Uterus (tissue), 4 donors: ENCODE results near the gene MR1. TPM values are rescaled to one million over a fixed set of nuclear protein-coding genes. Genes with fewer than 3 reads are reported as not detected.
A peak's percentile ranks its signal among the peaks of the same experiment; 100 is the strongest.

Experiments
- DNase-seq, 2 donors: peaks; one replicate each; pipeline ENCODE4 v3.0.0-alpha.2; 2019 to 2020
- H3K27ac ChIP-seq, 2 donors: fragments of 200-600 bp; sonication (generic); 1 replicate in 1 of 2; 2 replicates in 1 of 2; pipeline ENCODE4 v1.5.1; 2016 to 2018
- H3K27me3 ChIP-seq, 2 donors: fragments of 200-600 bp; sonication (generic); one replicate each; pipeline ENCODE4 v1.5.1; 2018 to 2019; ENCODE audit warnings: control low read depth in 1 of 2
- H3K36me3 ChIP-seq, 2 donors: fragments of 200-600 bp; sonication (generic); one replicate each; pipeline ENCODE4 v1.5.1; 2019; ENCODE audit warnings: control low read depth in 1 of 2
- H3K4me1 ChIP-seq, 2 donors: fragments of 200-600 bp; sonication (generic); one replicate each; pipeline ENCODE4 v1.5.1; 2018 to 2019; ENCODE audit warnings: control low read depth in 1 of 2
- H3K4me3 ChIP-seq, 2 donors: fragments of 200-600 bp; sonication (generic); 1 replicate in 1 of 2; 2 replicates in 1 of 2; pipeline ENCODE4 v1.5.1; 2018 to 2019; ENCODE audit warnings: mild to moderate bottlenecking in 1 of 2
- H3K9me3 ChIP-seq, 2 donors: fragments of 200-600 bp; sonication (generic); one replicate each; pipeline ENCODE4 v1.5.1; 2019; ENCODE audit warnings: control low read depth in 1 of 2
- CTCF ChIP-seq, 4 experiments: fragments of 200-600 bp in 2 of 4; fragments of 450-650 bp in 2 of 4; sonication (generic) in 2 of 4; IDR thresholded peaks; one replicate each; pipeline ENCODE4 v1.5.1; 2016 to 2019; ENCODE audit warnings: antibody characterized with exemption in 4 of 4, mild to moderate bottlenecking in 2 of 4, moderate library complexity in 1 of 4
- POLR2A ChIP-seq, 2 donors: fragments of 450-650 bp; IDR thresholded peaks; one replicate each; pipeline ENCODE4 v1.6.1; 2016; ENCODE audit warnings: antibody characterized with exemption in 2 of 2, mild to moderate bottlenecking in 1 of 2, moderate library complexity in 1 of 2
- intact Hi-C: fragments of 100-400 bp; cut with DNase I; formaldehyde crosslinking; loops from one replicate; pipeline ENCODE4 v1.15.1; 2023; ENCODE audit warnings: low total_unique reads
- total RNA-seq, 4 donors: library from RNA; depleted of rRNA in 3 of 4; stranded (reverse); fragments of >200 nt in 3 of 4; gene quantifications; one replicate each; pipeline versions ENCODE4 v1.1.0 to v1.2.4, GENCODE V29; 2014 to 2023
- donor health status: DM: yes; HTN: yes; CAD: no.

The MR1 gene
- total RNA-seq, 4 donors from 2014 or later, result 13.8 to 29.7 (median 16.2) TPM

- no peaks in the 10 kb centered on the region for H3K36me3 ChIP-seq
- DNase-seq, result peak; percentile 96
- TF ChIP-seq POLR2A (IDR thresholded peaks at IDR 0.05) (peak; percentile 71 to 90), CTCF (IDR thresholded peaks at IDR 0.05) (no peak)
- H3K9me3 ChIP-seq, result no peaks in the 10 kb centered on the region
- H3K27ac ChIP-seq, result peak overlapping the region; percentile 91 to 98
- intact Hi-C loops, result no loop called here
- H3K4me1 ChIP-seq, result no peaks in the 10 kb centered on the region
- no peaks in the 10 kb centered on the region for H3K27me3 ChIP-seq
- peak overlapping the region; percentile 57 to 69 for H3K4me3 ChIP-seq
These were observed 71.6 kb downstream of the MR1 start for GRCh38 chr1:181105134-181106021.

GRCh38 chr1:181106022-181106312 lies 72.2 kb downstream of the MR1 start:
- Histone ChIP-seq H3K4me3 (peak overlapping the region in 1 of 2 donors; percentile 42), H3K9me3 (no peaks in the 10 kb centered on the region), H3K27me3 (no peaks in the 10 kb centered on the region), H3K27ac (peak overlapping the region; percentile 91 to 98), H3K4me1 (no peaks in the 10 kb centered on the region), H3K36me3 (no peaks in the 10 kb centered on the region)
- no peak for TF ChIP-seq POLR2A (IDR thresholded peaks at IDR 0.05)
- TF ChIP-seq CTCF (IDR thresholded peaks at IDR 0.05), result no peak
- intact Hi-C loops, result no loop called here
- no peak for DNase-seq

GRCh38 chr1:181106479-181106878 lies 72.7 kb downstream of the MR1 start:
- intact Hi-C loops, result no loop called here
- no peak overlapping the region for H3K4me3 ChIP-seq
- no peak for TF ChIP-seq CTCF (IDR thresholded peaks at IDR 0.05)
- no peak for TF ChIP-seq POLR2A (IDR thresholded peaks at IDR 0.05)

GRCh38 chr1:181107711-181108110 lies 73.9 kb downstream of the MR1 start:
- Histone ChIP-seq H3K36me3 (no peaks in the 10 kb centered on the region), H3K4me3 (no peak overlapping the region), H3K4me1 (peaks cover 6 to 7% of the 10 kb centered on the region in 2 donors), H3K27ac (peak overlapping the region; percentile 91 to 98), H3K9me3 (no peaks in the 10 kb centered on the region), H3K27me3 (no peaks in the 10 kb centered on the region)
- no peak for DNase-seq
- no peak for TF ChIP-seq CTCF (IDR thresholded peaks at IDR 0.05)
- intact Hi-C loops, result no loop called here

More at GRCh38 chr1:181106479-181106878, 72.7 kb downstream of the MR1 start:
- no peaks in the 10 kb centered on the region for H3K4me1 ChIP-seq
- peak overlapping the region; percentile 91 to 98 for H3K27ac ChIP-seq
- DNase-seq, result no peak
- no peaks in the 10 kb centered on the region for H3K27me3 ChIP-seq
- H3K9me3 ChIP-seq, result no peaks in the 10 kb centered on the region
- H3K36me3 ChIP-seq, result no peaks in the 10 kb centered on the region

- intact Hi-C loops, result no loop called here
- Histone ChIP-seq H3K9me3 (no peaks in the 10 kb centered on the region), H3K4me3 (no peak overlapping the region), H3K27me3 (no peaks in the 10 kb centered on the region), H3K4me1 (peaks cover 12 to 14% of the 10 kb centered on the region in 2 donors), H3K36me3 (no peaks in the 10 kb centered on the region), H3K27ac (peak overlapping the region; percentile 91 to 98)
- no peak for TF ChIP-seq CTCF (IDR thresholded peaks at IDR 0.05)
- TF ChIP-seq POLR2A (IDR thresholded peaks at IDR 0.05), result no peak
- no peak for DNase-seq
These were observed 74.6 kb downstream of the MR1 start for GRCh38 chr1:181108304-181108867.
